A172 (cell line): Measurements from ENCODE around the gene NSUN7. TPM values are rescaled to one million over a fixed set of nuclear protein-coding genes. Genes with fewer than 3 reads are reported as not detected.
"Not testable (repeated sequence)": the region's sequence is repeated elsewhere in the genome, so short reads cannot be mapped to it uniquely, and the experiment has no call there.

ENCODE experiments used
- DNase-seq: peaks from one replicate; pipeline ENCODE4 v3.0.0-alpha.2; 2015; ENCODE audit warnings: low spot score
- total RNA-seq: library from RNA; depleted of rRNA; stranded (reverse); fragments of >200 nt; shearing (Covaris generic); gene quantifications from 2 replicates; pipeline ENCODE4 v1.2.3, GENCODE V29; 2014; rRNA removed

Gene NSUN7
- 1.2 and 2.1 TPM in 2 replicates for total RNA-seq

GRCh38 chr4:40749717-40750460, at the start of gene NSUN7:
Gene NSUN7 (plus strand): TSS chr4:40749955. CDS start chr4:40750694, 739 bp downstream.
- no peak for DNase-seq

- DNase-seq: no peak
These were observed 47.5 kb upstream of the NSUN7 start for GRCh38 chr4:40702137-40702799.

GRCh38 chr4:40702800-40703151, 47.0 kb upstream of the NSUN7 start:
- no peak for DNase-seq

- no peak for DNase-seq
These were observed 45.7 kb upstream of the NSUN7 start for GRCh38 chr4:40704073-40704472.

- no peak for DNase-seq
These were observed 39.1 kb upstream of the NSUN7 start for GRCh38 chr4:40710484-40711254.

- DNase-seq: not testable (repeated sequence)
These were observed 36.8 kb upstream of the NSUN7 start for GRCh38 chr4:40713001-40713400.

GRCh38 chr4:40713798-40714197, 36.0 kb upstream of the NSUN7 start:
- DNase-seq: no peak

GRCh38 chr4:40718586-40718985, 31.2 kb upstream of the NSUN7 start:
- no peak for DNase-seq

- DNase-seq: peak; percentile 38
These were observed 30.6 kb upstream of the NSUN7 start for GRCh38 chr4:40719008-40719623.

GRCh38 chr4:40720351-40720750, 29.4 kb upstream of the NSUN7 start:
- no peak for DNase-seq

- no peak for DNase-seq
These were observed 28.8 kb upstream of the NSUN7 start for GRCh38 chr4:40720916-40721315.

GRCh38 chr4:40721730-40722171, 28.0 kb upstream of the NSUN7 start:
- peak; percentile 47 for DNase-seq

GRCh38 chr4:40722576-40723161, 27.1 kb upstream of the NSUN7 start:
- DNase-seq: no peak

- DNase-seq: no peak
These were observed 26.0 kb upstream of the NSUN7 start for GRCh38 chr4:40723728-40724127.

GRCh38 chr4:40728333-40728732, 21.4 kb upstream of the NSUN7 start:
- no peak for DNase-seq

GRCh38 chr4:40729555-40729954, 20.2 kb upstream of the NSUN7 start:
- no peak for DNase-seq

GRCh38 chr4:40730091-40730679, 19.6 kb upstream of the NSUN7 start:
- DNase-seq: no peak

- DNase-seq: no peak
These were observed 18.4 kb upstream of the NSUN7 start for GRCh38 chr4:40731361-40731760.

- no peak for DNase-seq
These were observed 17.9 kb upstream of the NSUN7 start for GRCh38 chr4:40731792-40732245.

GRCh38 chr4:40733752-40734151, 16.0 kb upstream of the NSUN7 start:
- DNase-seq: no peak

- no peak for DNase-seq
These were observed 15.3 kb upstream of the NSUN7 start for GRCh38 chr4:40734497-40734896.
